GM18909 (cell line): ENCODE measurements around the gene UFD1.

Source experiments
- ATAC-seq: cut with Tn5 transposase; IDR thresholded peaks from one replicate; pipeline ENCODE4 v1.9.1; 2021; ENCODE audit warnings: mild to moderate bottlenecking; ENCODE audit not compliant: unreplicated experiment, poor library complexity

The UFD1 gene

GRCh38 chr22:19405652-19406051, 73.3 kb downstream of the UFD1 start:
- no peak for ATAC-seq

- no peak for ATAC-seq
Measured at GRCh38 chr22:19405133-19405532, 73.9 kb downstream of the UFD1 start.

- no peak for ATAC-seq
Measured at GRCh38 chr22:19404676-19405075, 74.3 kb downstream of the UFD1 start.

- ATAC-seq = no peak
Measured at GRCh38 chr22:19402642-19403191, 76.3 kb downstream of the UFD1 start.

- no peak for ATAC-seq
Measured at GRCh38 chr22:19401483-19401882, 77.5 kb downstream of the UFD1 start.

- no peak for ATAC-seq
Measured at GRCh38 chr22:19400881-19401280, 78.1 kb downstream of the UFD1 start.
